GM18502 (cell line): ENCODE results near the gene DENND4B.

Experiments
- ATAC-seq: cut with Tn5 transposase; IDR thresholded peaks from one replicate; pipeline ENCODE4 v1.9.1; 2021; ENCODE audit warnings: mild to moderate bottlenecking; ENCODE audit not compliant: unreplicated experiment, poor library complexity

The DENND4B gene

DNA sequence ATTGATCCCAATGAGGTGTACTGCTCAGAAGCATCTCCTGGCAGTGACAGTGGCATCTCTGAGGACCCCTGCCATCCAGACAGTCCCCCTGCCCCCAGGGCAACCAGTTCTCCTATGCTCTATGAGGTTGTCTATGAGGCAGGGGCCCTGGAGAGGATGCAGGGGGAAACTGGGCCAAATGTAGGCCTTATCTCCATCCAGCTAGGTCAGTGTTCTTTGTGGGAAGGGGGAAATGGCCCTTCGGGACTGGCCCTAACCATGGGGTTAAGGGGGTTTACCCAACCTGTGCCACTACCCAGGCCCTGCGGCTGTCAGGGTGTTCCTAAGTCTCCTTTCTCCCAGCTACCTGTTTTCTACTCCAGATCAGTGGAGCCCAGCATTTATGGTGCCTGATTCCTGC is 22.5 kb upstream of the DENND4B start:
- ATAC-seq = no peak

DNA sequence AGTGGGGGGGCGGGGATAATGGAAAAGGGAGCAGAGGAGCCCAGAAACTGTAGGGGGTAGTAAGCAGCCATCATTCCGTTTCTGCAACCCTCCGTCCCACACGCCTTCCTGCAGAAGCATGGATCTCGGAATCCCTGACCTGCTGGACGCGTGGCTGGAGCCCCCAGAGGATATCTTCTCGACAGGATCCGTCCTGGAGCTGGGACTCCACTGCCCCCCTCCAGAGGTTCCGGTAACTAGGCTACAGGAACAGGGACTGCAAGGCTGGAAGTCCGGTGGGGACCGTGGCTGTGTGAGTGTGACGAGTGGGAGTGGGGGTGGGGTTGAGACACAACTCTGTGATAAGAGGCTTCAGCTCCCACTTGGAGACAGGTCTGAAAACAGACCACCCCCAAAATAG is 21.9 kb upstream of the DENND4B start:
- ATAC-seq = no peak

- no peak for ATAC-seq
Observed at GRCh38 chr1:153968000-153968363, 21.5 kb upstream of the DENND4B start.

- peak; percentile 66 for ATAC-seq
Observed at GRCh38 chr1:153967107-153967999, 20.8 kb upstream of the DENND4B start, which contains the start of gene CREB3L4. CREB3L4 (plus strand) TSS chr1:153967902; CDS start chr1:153968526, 624 bp downstream.

DNA sequence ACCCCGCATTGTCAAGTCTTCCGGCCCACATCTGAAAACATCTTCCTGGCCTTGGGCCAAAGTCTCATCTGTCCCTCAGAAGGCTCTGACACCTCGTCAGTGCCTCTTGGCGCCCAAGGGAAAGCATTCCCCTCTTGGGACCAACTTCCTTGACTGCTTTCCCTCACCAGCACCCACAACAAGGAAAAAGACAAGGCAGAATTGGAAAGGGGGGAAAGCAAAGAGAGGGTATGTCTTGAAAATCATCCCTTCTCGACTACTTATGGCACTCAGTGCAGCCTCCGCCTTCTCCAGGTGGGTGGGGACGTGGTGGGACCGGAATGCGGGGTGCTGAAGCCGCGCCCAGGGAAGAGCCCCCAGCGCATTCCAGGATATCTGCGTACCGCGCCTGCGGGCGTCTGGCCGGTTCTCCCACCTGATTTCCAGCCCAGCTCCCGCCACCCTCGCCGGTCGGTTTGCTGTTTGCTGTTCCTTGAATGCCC is 17.4 kb upstream of the DENND4B start:
- ATAC-seq = peak; percentile 7

- ATAC-seq = peak; percentile 45
Observed at GRCh38 chr1:153963030-153963849, 16.7 kb upstream of the DENND4B start, which contains the start of gene SLC39A1. SLC39A1 (minus strand) TSS chr1:153963537; CDS start chr1:153962715, 822 bp downstream.

DNA sequence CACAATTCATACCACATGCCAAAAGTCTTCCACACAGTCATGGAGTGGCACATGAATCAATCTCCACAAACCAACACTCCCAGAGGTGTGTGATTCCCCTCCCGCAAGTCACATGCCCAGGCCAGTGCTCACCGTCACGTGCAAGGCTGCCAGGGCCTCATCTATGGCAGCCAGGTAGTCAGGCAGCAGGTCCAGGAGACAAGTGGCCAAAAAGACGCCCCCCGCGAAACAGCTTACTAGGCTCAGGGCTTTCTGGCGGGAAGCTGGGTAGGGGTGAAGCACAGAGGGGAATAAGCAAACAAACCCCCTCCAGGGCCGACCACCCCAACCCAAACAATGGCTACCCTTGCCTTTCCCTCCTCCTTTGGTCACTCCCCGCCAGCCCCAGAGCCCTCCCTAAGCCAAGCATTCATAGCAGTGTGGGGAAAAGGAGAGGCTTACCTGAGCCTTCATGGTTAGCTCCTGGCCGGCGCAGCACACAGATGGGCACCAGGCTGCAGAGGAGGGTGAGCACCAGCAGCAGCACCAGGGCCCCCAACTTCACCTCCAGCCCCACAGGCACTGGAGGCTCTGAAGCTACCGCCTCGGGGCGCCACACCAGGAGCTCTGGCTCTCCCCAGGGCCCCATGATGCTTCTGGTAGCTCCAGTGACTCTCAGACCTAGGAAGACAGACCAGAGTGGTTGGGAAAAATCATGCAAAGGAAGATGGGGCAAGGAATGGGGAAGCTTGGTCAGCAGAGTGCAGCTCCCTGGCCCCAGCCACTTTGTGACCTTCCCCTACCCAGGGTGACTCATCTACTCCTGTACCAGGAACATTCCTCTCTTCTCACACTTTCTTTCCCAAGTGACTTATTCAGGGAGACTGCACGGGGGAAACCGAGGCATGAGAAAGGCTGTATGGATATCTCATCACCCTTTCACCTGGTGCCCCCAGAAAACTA is 15.8 kb upstream of the DENND4B start:
- ATAC-seq = no peak

DNA sequence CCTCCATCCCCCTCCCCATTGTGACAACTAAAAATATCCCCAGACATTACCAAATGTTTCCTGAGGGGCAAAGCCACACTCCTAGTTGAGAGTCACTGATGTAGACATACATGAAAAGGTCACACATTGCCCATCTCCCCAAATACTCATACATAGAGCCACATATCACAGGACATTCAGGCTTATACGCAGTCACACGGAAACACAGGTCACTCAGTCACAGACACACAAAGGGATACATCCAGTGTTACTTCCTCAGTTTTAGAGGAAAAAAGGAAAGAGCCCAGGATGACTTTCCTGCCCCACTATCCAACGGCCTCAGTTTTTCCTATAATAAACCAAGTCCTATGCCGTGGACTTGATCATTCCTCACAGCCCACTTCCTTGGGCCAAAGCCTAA is 14.9 kb upstream of the DENND4B start:
- no peak for ATAC-seq

DNA sequence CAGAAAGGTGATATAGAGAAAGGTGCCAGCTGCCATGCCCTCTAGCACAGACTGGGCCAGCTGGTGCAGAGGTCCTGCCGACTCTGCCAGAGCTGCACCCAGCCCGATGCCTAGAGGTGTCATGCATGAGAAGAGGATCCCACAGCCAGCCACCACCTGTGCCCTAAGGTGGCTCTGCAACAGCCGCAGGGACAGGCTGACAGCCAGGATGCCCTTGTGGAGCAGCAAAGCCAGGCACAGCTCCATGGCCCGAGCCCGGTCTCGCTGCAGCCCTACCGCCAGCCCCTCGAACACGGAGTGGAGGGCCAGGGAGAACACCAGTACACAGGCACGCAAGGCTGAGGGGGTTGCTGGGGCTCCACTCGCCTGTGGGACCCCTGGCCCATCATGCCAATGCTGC is 13.7 kb upstream of the DENND4B start:
- ATAC-seq = no peak

DNA sequence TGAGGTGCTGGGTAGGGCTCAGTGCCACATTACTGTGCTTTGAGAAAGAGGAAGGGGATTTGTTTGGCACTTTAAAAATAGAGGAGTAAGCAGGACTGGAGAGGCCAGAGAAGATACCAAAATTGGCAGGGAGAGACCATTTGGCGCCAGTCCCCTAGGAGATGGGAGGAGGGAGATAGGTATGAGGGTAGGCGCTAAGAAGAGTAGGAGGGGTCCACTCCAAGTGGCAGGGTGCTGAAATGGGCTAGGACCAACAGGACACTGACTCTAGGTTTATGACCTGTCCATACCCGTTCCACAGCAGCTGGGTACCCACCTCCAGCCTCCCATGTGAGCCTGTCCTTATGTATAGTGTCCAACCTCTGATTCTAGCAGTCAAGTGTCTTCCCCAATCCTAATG is 12.9 kb upstream of the DENND4B start:
- ATAC-seq = no peak

DNA sequence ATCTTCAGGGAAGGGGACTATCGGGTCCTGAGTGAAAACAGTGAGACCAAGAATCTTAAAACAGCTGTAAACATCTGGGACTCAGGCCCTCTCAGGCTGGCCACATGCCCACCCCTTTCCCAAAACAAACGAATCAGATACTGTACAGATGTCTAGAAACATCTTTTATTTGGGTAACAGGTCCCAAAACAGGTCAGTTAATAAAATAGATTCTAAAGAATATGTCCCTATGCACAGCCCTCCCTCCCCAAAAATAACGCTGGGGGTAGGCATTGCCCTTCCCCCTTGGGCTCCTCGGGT is 12.4 kb upstream of the DENND4B start:
- no peak for ATAC-seq

DNA sequence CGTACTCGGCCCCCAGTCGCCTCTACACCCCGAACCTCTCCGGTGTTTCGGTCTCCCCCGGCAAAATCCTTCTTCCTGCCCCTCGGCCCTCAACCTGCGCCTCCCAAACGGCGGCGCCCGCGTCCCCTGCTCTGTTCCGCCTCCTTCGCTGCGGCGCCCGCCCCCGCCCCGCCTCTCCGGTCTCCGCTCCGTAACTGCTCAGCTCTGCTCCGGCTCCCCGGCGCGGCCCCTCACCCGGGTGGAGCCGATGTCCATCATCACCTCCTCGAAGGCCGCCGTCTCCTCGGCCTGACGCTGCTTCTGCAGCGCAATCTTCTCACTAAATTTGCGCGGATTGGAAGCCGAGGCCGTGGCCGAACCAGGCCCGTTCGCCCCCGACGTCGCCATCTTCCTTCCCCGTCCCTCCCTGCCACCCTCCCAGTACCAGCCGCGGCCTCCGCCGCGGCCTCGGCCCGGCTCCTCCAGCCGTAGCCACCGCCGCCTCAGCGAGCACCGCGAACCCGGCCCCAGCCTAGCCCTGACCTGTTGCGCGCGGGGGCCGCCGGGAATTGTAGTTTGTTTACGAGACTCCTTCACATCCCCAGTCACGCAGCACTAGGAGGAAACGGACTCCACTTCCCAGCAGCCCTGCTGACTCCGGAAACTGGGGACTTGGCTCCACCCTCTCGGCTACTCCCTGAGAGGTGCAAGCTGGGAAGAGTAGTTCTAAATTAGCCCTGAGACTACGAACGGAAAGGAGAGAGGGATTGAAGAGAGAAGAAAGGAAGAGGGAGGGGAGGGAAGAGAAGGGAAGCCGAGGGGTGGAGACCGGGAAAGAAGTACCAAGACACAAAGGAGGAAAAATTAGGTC is 11.8 kb upstream of the DENND4B start, which contains the start of gene CRTC2:
TSS of gene CRTC2 (minus strand) at position 502 of the 850 bp plus-strand sequence. CDS start at position 387, 115 bp downstream.
- ATAC-seq = peak; percentile 77

DNA sequence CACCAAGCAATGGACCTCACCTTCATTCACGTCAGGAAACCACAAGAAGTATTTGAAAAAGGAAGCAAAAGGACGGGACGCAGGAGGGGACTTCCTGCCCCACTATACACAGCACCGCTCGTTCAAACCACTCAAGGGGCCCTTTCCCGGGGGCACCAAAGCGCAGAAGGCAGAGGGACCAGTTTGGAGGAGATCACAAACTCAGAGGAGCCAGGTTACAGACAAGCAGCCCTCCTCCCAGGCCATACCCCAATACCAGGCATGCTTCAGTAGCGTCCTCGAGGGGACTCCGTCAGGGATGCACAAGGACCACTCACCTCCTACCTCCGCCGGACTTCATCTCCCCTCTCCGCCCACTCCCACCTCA is 11.2 kb upstream of the DENND4B start:
- peak; percentile 29 for ATAC-seq

GRCh38 chr1:153956997-153957715 is 10.6 kb upstream of the DENND4B start:
- ATAC-seq = no peak

GRCh38 chr1:153954826-153955225 is 8.3 kb upstream of the DENND4B start:
- no peak for ATAC-seq

- no peak for ATAC-seq
Observed at GRCh38 chr1:153953859-153954365, 7.4 kb upstream of the DENND4B start.

DNA sequence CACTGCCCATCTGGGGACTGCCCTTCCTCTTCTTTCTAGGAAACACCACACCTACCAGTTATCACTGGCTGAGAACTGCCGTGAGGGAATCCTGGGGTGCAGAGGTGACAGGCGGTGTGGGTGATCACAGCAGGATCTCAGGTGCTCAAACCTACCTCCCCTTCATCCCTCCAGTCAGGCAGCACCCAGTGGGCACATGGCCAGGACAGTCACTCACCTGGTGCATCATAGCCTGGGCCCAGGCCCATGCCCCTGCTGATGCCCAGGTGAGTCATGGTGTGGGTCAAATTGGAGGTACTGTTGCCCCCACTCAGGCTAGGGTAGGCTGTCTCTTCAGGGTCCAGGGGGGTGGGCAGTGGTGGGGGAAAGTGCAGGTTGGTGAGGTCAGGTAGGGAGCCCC is 5.3 kb upstream of the DENND4B start:
- no peak for ATAC-seq

DNA sequence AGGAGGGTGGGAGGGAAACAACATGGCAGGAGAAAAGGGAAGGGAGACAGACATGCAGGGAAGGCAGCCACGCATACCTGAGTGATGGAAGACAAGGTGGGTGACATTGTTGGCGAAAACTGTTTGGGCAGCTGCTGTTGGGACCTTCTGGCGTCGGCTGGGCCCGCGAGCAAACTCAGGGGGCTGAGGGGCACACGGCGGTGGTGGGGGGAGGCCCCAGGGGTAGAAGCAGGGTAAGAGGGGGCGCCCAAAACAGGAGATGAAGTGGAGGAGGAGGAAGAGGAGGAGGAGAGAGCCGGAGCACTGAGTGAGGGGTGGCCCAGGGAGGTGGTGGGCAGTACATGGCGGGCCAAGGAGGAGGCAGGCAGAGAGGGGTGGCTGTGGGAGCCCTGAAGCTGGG is 4.7 kb upstream of the DENND4B start:
- ATAC-seq = no peak
